Neural cell (in vitro differentiated cells): ENCODE results near the gene KDM3B. TPM values are rescaled to one million over a fixed set of nuclear protein-coding genes. Genes with fewer than 3 reads are reported as not detected.

Source experiments
- H2AFZ ChIP-seq: fragments of 200-600, 300-800 bp; sonication (generic), shearing (Covaris generic); 2 replicates; pipeline ENCODE4 v1.6.0; 2014; ENCODE audit warnings: low read depth, mild to moderate bottlenecking, antibody characterized with exemption, low read length, moderate library complexity
- H3F3A ChIP-seq: fragments of 200-600 bp; shearing (Covaris generic); 2 replicates; pipeline ENCODE4 v1.6.1; 2016; ENCODE audit warnings: mild to moderate bottlenecking, moderate library complexity, mixed read lengths, antibody characterized with exemption, low read length; ENCODE audit not compliant: insufficient read depth, poor library complexity, severe bottlenecking
- H3K27ac ChIP-seq: fragments of 200-600, 300-800 bp; sonication (generic), shearing (Covaris generic); 2 replicates; pipeline ENCODE4 v1.5.1; 2014; ENCODE audit warnings: mild to moderate bottlenecking, low read length, moderate library complexity
- H3K27me3 ChIP-seq: fragments of 300-800, 200-600 bp; sonication (generic), shearing (Covaris generic); 2 replicates; pipeline ENCODE4 v1.6.0; 2014; ENCODE audit warnings: mild to moderate bottlenecking, low read depth, low read length, moderate library complexity; ENCODE audit not compliant: insufficient read depth
- H3K36me3 ChIP-seq: fragments of 300-800, 200-600 bp; sonication (generic), shearing (Covaris generic); 2 replicates; pipeline ENCODE4 v1.5.1; 2014; ENCODE audit warnings: mild to moderate bottlenecking, antibody characterized with exemption, low read length, moderate library complexity; ENCODE audit not compliant: insufficient read depth
- H3K4me2 ChIP-seq: fragments of 300-800, 200-600 bp; sonication (generic), shearing (Covaris generic); 2 replicates; pipeline ENCODE4 v1.6.0; 2014; ENCODE audit warnings: mild to moderate bottlenecking, low read length
- H3K4me3 ChIP-seq: fragments of 300-800, 200-600 bp; sonication (generic), shearing (Covaris generic); 2 replicates; pipeline ENCODE4 v1.5.1; 2014; ENCODE audit warnings: mild to moderate bottlenecking, low read length, moderate library complexity
- H3K79me2 ChIP-seq: fragments of 200-600 bp; shearing (Covaris generic); replicated peaks from 2 replicates; pipeline ENCODE4 v1.6.0; 2014; ENCODE audit warnings: mild to moderate bottlenecking, low read length, moderate library complexity; ENCODE audit not compliant: insufficient read depth
- H3K9ac ChIP-seq: fragments of 300-800, 200-600 bp; sonication (generic), shearing (Covaris generic); 2 replicates; pipeline ENCODE4 v1.6.1; 2016; ENCODE audit warnings: mild to moderate bottlenecking, low read length, mixed read lengths
- H3K9me2 ChIP-seq: fragments of 200-600 bp; shearing (Covaris generic); 2 replicates; pipeline ENCODE4 v1.6.1; 2016; ENCODE audit warnings: mild to moderate bottlenecking, low read length, mixed read lengths; ENCODE audit not compliant: insufficient read depth
- H3K9me3 ChIP-seq: fragments of 200-600, 300-800 bp; sonication (generic), shearing (Covaris generic); 2 replicates; pipeline ENCODE4 v1.6.1; 2016; ENCODE audit warnings: mild to moderate bottlenecking, mixed run types, low read length, moderate library complexity, mixed read lengths
- H4K20me1 ChIP-seq: fragments of 200-600 bp; shearing (Covaris generic); 2 replicates; pipeline ENCODE4 v1.6.1; 2016; ENCODE audit warnings: mild to moderate bottlenecking, mixed run types; ENCODE audit not compliant: insufficient read depth
- CTCF ChIP-seq: fragments of 450-650 bp; IDR thresholded peaks from 2 replicates; pipeline ENCODE4 v1.5.1; 2014; ENCODE audit warnings: antibody characterized with exemption, mild to moderate bottlenecking, moderate library complexity; ENCODE audit not compliant: poor library complexity, severe bottlenecking
- EP300 ChIP-seq: fragments of 450-650 bp; conservative IDR thresholded peaks from 2 replicates; pipeline ENCODE4 v1.6.1; 2014; ENCODE audit warnings: antibody characterized with exemption, mild to moderate bottlenecking, moderate library complexity; ENCODE audit not compliant: poor library complexity, severe bottlenecking
- EZH2 ChIP-seq: fragments of 200-600, 300-800 bp; shearing (Covaris generic), sonication (generic); IDR thresholded peaks from 2 replicates; pipeline ENCODE4 v1.6.1; 2014; ENCODE audit warnings: antibody characterized with exemption, low read length, borderline replicate concordance, mild to moderate bottlenecking; ENCODE audit not compliant: insufficient read depth, poor library complexity, severe bottlenecking
- MXI1 ChIP-seq: fragments of 450-650 bp; conservative IDR thresholded peaks from 2 replicates; pipeline ENCODE4 v1.6.1; 2014; ENCODE audit warnings: antibody characterized with exemption, mild to moderate bottlenecking; ENCODE audit not compliant: poor library complexity, severe bottlenecking
- POLR2AphosphoS5 ChIP-seq: IDR thresholded peaks from 2 replicates; pipeline ENCODE4 v1.6.1; 2012
- RAD21 ChIP-seq: fragments of 450-650 bp; conservative IDR thresholded peaks from 2 replicates; pipeline ENCODE4 v1.6.1; 2014; ENCODE audit warnings: antibody characterized with exemption, mild to moderate bottlenecking, moderate library complexity
- REST ChIP-seq: IDR thresholded peaks from 2 replicates; pipeline ENCODE4 v1.6.1; 2012; ENCODE audit warnings: borderline replicate concordance
- SMC3 ChIP-seq: fragments of 450-650 bp; conservative IDR thresholded peaks from 2 replicates; pipeline ENCODE4 v1.6.1; 2014; ENCODE audit warnings: antibody characterized with exemption, mild to moderate bottlenecking, moderate library complexity; ENCODE audit not compliant: poor library complexity
- TAF1 ChIP-seq: IDR thresholded peaks from 2 replicates; pipeline ENCODE4 v1.6.1; 2012; ENCODE audit warnings: low read depth
- polyA plus RNA-seq: library from polyadenylated mRNA; depleted of rRNA; stranded (reverse); fragments of >200 nt; gene quantifications from 2 replicates; pipeline ENCODE4 v1.2.3, GENCODE V29; 2014

KDM3B gene
- polyA plus RNA-seq, 1 donor from 2014 or later: 58.7 TPM

GRCh38 chr5:138354926-138355378 is 2.5 kb downstream of the KDM3B start:
- TF ChIP-seq TAF1 (no peak), RAD21 (no peak), MXI1 (no peak), POLR2AphosphoS5 (no peak), REST (no peak), CTCF (no peak), EZH2 (no peak), SMC3 (no peak), EP300 (no peak)
- Histone ChIP-seq H3K79me2 (peaks cover 64% of the 10 kb centered on the region), H3K27ac (peak overlapping the region; percentile 79), H3K9me2 (no peaks in the 10 kb centered on the region), H4K20me1 (no peaks in the 10 kb centered on the region), H3K9me3 (no peaks in the 10 kb centered on the region), H3K4me2 (peak overlapping the region; percentile 96), H3K4me3 (peak overlapping the region; percentile 100), H3F3A (no peaks in the 10 kb centered on the region), H3K36me3 (peaks cover under 1% of the 10 kb centered on the region), H3K27me3 (no peaks in the 10 kb centered on the region), H3K9ac (peak overlapping the region; percentile 92), H2AFZ (no peak overlapping the region)

- no peaks in the 10 kb centered on the region for H3F3A ChIP-seq
- no peaks in the 10 kb centered on the region for H3K36me3 ChIP-seq
- no peaks in the 10 kb centered on the region for H3K9me3 ChIP-seq
- H3K4me3 ChIP-seq: no peak overlapping the region
- H3K4me2 ChIP-seq: no peak overlapping the region
- H3K27me3 ChIP-seq: no peaks in the 10 kb centered on the region
- no peaks in the 10 kb centered on the region for H4K20me1 ChIP-seq
- no peaks in the 10 kb centered on the region for H3K9me2 ChIP-seq
- TF ChIP-seq EZH2: no peak
- TF ChIP-seq CTCF: no peak
- TF ChIP-seq SMC3: no peak
- no peak for TF ChIP-seq MXI1
- no peak for TF ChIP-seq REST
- TF ChIP-seq POLR2AphosphoS5: no peak
- no peak for TF ChIP-seq TAF1
- no peak for TF ChIP-seq RAD21
- TF ChIP-seq EP300: no peak
- H3K9ac ChIP-seq: no peak overlapping the region
- H3K27ac ChIP-seq: no peak overlapping the region
- H3K79me2 ChIP-seq: peaks cover 78% of the 10 kb centered on the region
- no peak overlapping the region for H2AFZ ChIP-seq
Measured at GRCh38 chr5:138359621-138360020, 7.1 kb downstream of the KDM3B start.
